SK-MEL-5 (cell line): ENCODE data around the gene LTK. TPM values are rescaled to one million over a fixed set of nuclear protein-coding genes. Genes with fewer than 3 reads are reported as not detected.

ENCODE experiments used
- DNase-seq: peaks from one replicate; pipeline ENCODE4 v3.0.0-alpha.2; 2016; ENCODE audit warnings: low read depth, low spot score
- in situ Hi-C: cut with HindIII; loops from 2 replicates; pipeline ENCODE4 v1.10.0; 2016; ENCODE audit warnings: low sequenced_read_pairs, high pct_unique_total_duplicates, low pct_unique_long_range_greater_than_20kb
- total RNA-seq: library from RNA; depleted of rRNA; stranded (reverse); fragments of >200 nt; shearing (Covaris generic); gene quantifications from 2 replicates; pipeline ENCODE4 v1.2.3, GENCODE V29; 2014; rRNA removed

Gene LTK
- total RNA-seq, 1 experiment from 2014 or later = not detected

- in situ Hi-C loops = no loop called here
- DNase-seq = no peak
These were observed 51.4 kb downstream of the LTK start for GRCh38 chr15:41462084-41462795.

Other genes with a start within 250 kb of the LTK start
- gene OIP5, start 181.2 kb downstream of the LTK start, total RNA-seq = 9.2 and 12.8 TPM in 2 replicates
- 83.0 and 87.5 TPM in 2 replicates for gene NUSAP1, start 180.9 kb downstream of the LTK start, total RNA-seq
- 38.0 and 39.6 TPM in 2 replicates for gene NDUFAF1, start 111.3 kb downstream of the LTK start, total RNA-seq
- 17.6 and 22.6 TPM in 2 replicates for gene RTF1, start 96.7 kb downstream of the LTK start, total RNA-seq
- 0.45 and 0.85 TPM in 2 replicates for gene ITPKA, start 20.0 kb downstream of the LTK start, total RNA-seq
- 15.2 and 21.1 TPM in 2 replicates for gene RPAP1, start 30.4 kb upstream of the LTK start, total RNA-seq
- gene TYRO3, start 45.4 kb upstream of the LTK start, total RNA-seq = 79.0 and 81.2 TPM in 2 replicates
- gene MGA, start 146.6 kb upstream of the LTK start, total RNA-seq = 26.1 and 28.8 TPM in 2 replicates